Suprapubic skin (tissue), 4 donors: ENCODE measurements around the gene TTC14. TPM values are rescaled to one million over a fixed set of nuclear protein-coding genes. Genes with fewer than 3 reads are reported as not detected.

Source experiments
- DNase-seq, 2 donors: peaks; one replicate each; pipeline ENCODE4 v3.0.0-alpha.2; 2019; ENCODE audit warnings: low spot score in 2 of 2
- H3K27ac ChIP-seq: fragments of 200-600 bp; sonication (generic); one replicate; pipeline ENCODE4 v1.5.1; 2019
- H3K27me3 ChIP-seq: fragments of 200-600 bp; sonication (generic); one replicate; pipeline ENCODE4 v1.5.1; 2019
- H3K36me3 ChIP-seq: fragments of 200-600 bp; sonication (generic); one replicate; pipeline ENCODE4 v1.5.1; 2019
- H3K4me1 ChIP-seq: fragments of 200-600 bp; sonication (generic); one replicate; pipeline ENCODE4 v1.5.1; 2019
- H3K4me3 ChIP-seq: fragments of 200-600 bp; sonication (generic); one replicate; pipeline ENCODE4 v1.5.1; 2019; ENCODE audit warnings: mild to moderate bottlenecking
- H3K9me3 ChIP-seq: fragments of 200-600 bp; sonication (generic); one replicate; pipeline ENCODE4 v1.5.1; 2019
- CTCF ChIP-seq, 2 donors: fragments of 200-600 bp in 1 of 2; fragments of 450-650 bp in 1 of 2; sonication (generic) in 1 of 2; IDR thresholded peaks; one replicate each; pipeline ENCODE4 v1.5.1; 2016 to 2019; ENCODE audit warnings: antibody characterized with exemption in 2 of 2, mild to moderate bottlenecking in 1 of 2, moderate library complexity in 1 of 2
- EP300 ChIP-seq: sonication (generic); formaldehyde crosslinking; IDR thresholded peaks from one replicate; pipeline ENCODE4 v1.6.1; 2017; ENCODE audit warnings: antibody characterized with exemption
- POLR2A ChIP-seq, 2 donors: fragments of 450-650 bp; IDR thresholded peaks; one replicate each; pipeline ENCODE4 v1.6.1; 2017; ENCODE audit warnings: antibody characterized with exemption in 2 of 2, mild to moderate bottlenecking in 2 of 2, moderate library complexity in 2 of 2
- POLR2AphosphoS5 ChIP-seq, 3 donors: sonication (generic); formaldehyde crosslinking; IDR thresholded peaks; one replicate each; pipeline ENCODE4 v1.6.1; 2017; ENCODE audit warnings: antibody characterized with exemption in 3 of 3
- WGBS: methylation state at CpG from one replicate; pipeline ENCODE4 v1.1.5; 2018; 5-methylcytosine and 5-hydroxymethylcytosine counted together
- total RNA-seq, 4 donors: library from RNA; depleted of rRNA; stranded (reverse); fragments of >200 nt; gene quantifications; one replicate each; pipeline ENCODE4 v1.1.0, GENCODE V29; 2016

Gene TTC14
- total RNA-seq, 4 donors from 2014 or later: 15.1 to 62.2 (median 24.0) TPM

GRCh38 chr3:180640987-180641386 lies 39.0 kb downstream of the TTC14 start:
- no peaks in the 10 kb centered on the region for H3K9me3 ChIP-seq
- H3K36me3 ChIP-seq: no peaks in the 10 kb centered on the region
- no peaks in the 10 kb centered on the region for H3K27me3 ChIP-seq
- H3K27ac ChIP-seq: no peak overlapping the region
- TF ChIP-seq POLR2AphosphoS5 (IDR thresholded peaks at IDR 0.05) (no peak), EP300 (no peak), POLR2A (IDR thresholded peaks at IDR 0.05) (no peak)
- no peaks in the 10 kb centered on the region for H3K4me1 ChIP-seq
- no peak overlapping the region for H3K4me3 ChIP-seq
- no peak for DNase-seq

- Histone ChIP-seq H3K9me3 (no peaks in the 10 kb centered on the region), H3K36me3 (no peaks in the 10 kb centered on the region), H3K4me1 (no peaks in the 10 kb centered on the region), H3K27ac (no peak overlapping the region), H3K27me3 (no peaks in the 10 kb centered on the region), H3K4me3 (no peak overlapping the region)
- TF ChIP-seq EP300: no peak
- TF ChIP-seq POLR2A (IDR thresholded peaks at IDR 0.05): no peak
- no peak for TF ChIP-seq POLR2AphosphoS5 (IDR thresholded peaks at IDR 0.05)
- TF ChIP-seq CTCF (IDR thresholded peaks at IDR 0.05): no peak
- WGBS: 29% methylated on average over 1 of the region's 1 CpG
- DNase-seq: no peak
Measured at GRCh38 chr3:180646187-180646790, 44.3 kb downstream of the TTC14 start.

- no peaks in the 10 kb centered on the region for H3K9me3 ChIP-seq
- TF ChIP-seq POLR2A (IDR thresholded peaks at IDR 0.05) (no peak), POLR2AphosphoS5 (IDR thresholded peaks at IDR 0.05) (no peak), CTCF (IDR thresholded peaks at IDR 0.05) (no peak), EP300 (no peak)
- H3K4me3 ChIP-seq: no peak overlapping the region
- WGBS: 59% methylated on average over 4 of the region's 4 CpGs
- no peak for DNase-seq
- no peaks in the 10 kb centered on the region for H3K36me3 ChIP-seq
- no peaks in the 10 kb centered on the region for H3K4me1 ChIP-seq
- H3K27ac ChIP-seq: no peak overlapping the region
- H3K27me3 ChIP-seq: no peaks in the 10 kb centered on the region
Measured at GRCh38 chr3:180656406-180656805, 54.4 kb downstream of the TTC14 start.

- DNase-seq: no peak
- Histone ChIP-seq H3K4me3 (no peak overlapping the region), H3K27ac (no peak overlapping the region), H3K36me3 (no peaks in the 10 kb centered on the region), H3K4me1 (no peaks in the 10 kb centered on the region), H3K9me3 (no peaks in the 10 kb centered on the region), H3K27me3 (no peaks in the 10 kb centered on the region)
- no peak for TF ChIP-seq CTCF (IDR thresholded peaks at IDR 0.05)
- TF ChIP-seq POLR2AphosphoS5 (IDR thresholded peaks at IDR 0.05): no peak
- TF ChIP-seq EP300: no peak
- TF ChIP-seq POLR2A (IDR thresholded peaks at IDR 0.05): no peak
- WGBS: 79% methylated on average over 4 of the region's 4 CpGs
Measured at GRCh38 chr3:180657094-180657493, 55.1 kb downstream of the TTC14 start.

Other genes starting within 250 kb of the TTC14 start
- not detected for gene CCDC39, start 77.3 kb downstream of the TTC14 start, total RNA-seq